HG03159 (cell line): ENCODE measurements around the gene SMIM35.

Experiments
- ATAC-seq: cut with Tn5 transposase; IDR thresholded peaks from one replicate; pipeline ENCODE4 v1.9.1; 2021; ENCODE audit warnings: mild to moderate bottlenecking, moderate library complexity; ENCODE audit not compliant: unreplicated experiment

SMIM35 gene

GRCh38 chr11:118060081-118060661 is 26.6 kb downstream of the SMIM35 start:
- no peak for ATAC-seq

GRCh38 chr11:118059246-118059940 is 27.4 kb downstream of the SMIM35 start:
- ATAC-seq, result no peak

DNA sequence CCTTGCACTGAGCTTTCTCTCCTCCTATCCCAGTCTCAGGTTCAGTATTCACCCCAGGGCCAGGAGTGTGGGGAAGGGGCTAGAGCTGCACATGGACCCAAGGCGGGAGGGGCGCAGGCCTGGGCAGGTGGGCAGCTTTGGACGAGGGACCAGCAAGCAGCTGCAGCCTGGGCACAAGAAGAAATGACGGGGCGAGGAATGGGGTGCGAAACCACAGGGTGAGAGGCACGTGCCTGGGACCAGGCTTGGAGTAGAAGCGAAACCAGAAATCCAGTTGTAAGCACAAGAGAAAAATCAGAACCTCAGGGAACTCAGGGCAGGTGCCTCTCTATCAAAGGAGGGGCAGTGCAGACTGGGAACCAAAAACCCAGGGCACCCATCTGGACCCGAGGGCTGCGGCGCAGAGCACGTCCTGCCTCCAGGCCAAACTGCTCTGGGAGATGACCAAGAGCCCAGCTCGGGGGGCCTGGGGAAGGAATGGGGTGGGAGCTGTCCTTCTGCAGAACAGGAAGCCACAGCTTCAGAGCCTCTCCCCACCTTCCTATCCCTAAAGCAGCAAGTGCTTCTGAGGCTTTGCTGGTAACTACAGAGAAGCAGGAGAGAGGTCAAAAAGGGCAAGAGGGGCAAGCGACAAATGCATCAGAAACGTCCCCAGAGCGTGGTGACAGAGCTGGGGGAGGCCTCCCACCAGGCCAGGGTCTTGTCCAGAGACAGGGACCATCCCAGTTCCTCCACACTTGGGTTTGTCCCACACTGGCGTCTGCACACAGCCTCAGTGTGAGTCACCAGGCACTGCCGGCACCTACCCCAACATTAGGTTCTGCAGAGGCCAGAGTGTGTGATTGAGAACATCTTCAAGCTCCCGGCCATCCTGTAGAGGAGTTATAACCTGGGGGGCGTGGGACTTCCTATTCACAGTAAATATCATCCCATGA is 28.2 kb downstream of the SMIM35 start:
- no peak for ATAC-seq

GRCh38 chr11:118057251-118058145 is 29.3 kb downstream of the SMIM35 start:
- ATAC-seq, result no peak

GRCh38 chr11:118056806-118057205 is 30.0 kb downstream of the SMIM35 start:
- ATAC-seq, result no peak

DNA sequence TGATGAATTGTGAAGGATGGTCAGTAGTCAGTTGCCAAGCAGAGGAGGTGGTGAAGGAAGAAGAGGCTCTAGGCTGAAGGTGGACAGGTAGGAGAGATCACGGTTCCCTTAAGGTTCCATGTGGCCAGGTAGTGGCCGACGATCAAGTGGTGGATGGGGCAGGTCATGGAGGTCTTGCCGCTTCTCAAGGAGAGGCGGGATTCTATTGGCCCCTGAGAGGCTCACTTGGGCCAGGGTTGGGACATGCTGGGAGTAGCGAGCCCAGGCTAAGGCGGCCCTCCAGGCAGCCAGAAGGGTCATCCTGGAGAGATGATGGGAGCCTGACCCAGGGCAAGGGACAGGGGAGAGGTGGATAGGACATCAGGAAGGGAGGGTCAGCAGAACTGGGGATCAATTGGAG is 30.8 kb downstream of the SMIM35 start:
- no peak for ATAC-seq

GRCh38 chr11:118054712-118055640 is 31.8 kb downstream of the SMIM35 start:
- no peak for ATAC-seq

DNA sequence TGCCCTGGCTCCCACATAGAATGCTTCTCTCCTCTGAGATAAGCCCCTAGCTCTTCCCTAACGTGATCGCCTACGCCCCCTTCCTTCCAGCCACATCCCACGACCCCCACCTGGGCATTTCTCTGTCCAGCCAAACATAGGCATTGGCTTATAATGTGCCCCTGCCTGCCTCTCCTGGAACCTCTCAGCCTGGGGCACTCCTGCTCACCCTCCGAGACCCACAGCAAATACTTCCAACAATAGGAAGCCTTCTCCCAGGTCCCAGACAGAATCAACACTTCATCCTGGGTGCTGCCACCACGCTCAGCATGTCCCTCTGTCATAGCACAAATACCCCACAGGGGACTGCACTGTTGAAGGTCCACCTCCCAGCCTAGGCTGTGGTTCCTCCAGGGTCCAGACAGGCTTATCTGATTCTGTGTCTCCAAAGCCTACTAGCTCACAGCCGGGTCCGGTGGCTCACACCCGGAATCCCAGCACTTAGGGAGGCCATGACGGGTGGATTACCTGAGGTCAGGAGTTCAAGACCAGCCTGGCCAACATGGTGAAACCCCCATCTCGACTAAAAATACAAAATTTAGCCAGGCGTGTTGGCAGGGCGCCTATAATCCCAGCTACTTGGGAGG is 34.1 kb downstream of the SMIM35 start:
- no peak for ATAC-seq

DNA sequence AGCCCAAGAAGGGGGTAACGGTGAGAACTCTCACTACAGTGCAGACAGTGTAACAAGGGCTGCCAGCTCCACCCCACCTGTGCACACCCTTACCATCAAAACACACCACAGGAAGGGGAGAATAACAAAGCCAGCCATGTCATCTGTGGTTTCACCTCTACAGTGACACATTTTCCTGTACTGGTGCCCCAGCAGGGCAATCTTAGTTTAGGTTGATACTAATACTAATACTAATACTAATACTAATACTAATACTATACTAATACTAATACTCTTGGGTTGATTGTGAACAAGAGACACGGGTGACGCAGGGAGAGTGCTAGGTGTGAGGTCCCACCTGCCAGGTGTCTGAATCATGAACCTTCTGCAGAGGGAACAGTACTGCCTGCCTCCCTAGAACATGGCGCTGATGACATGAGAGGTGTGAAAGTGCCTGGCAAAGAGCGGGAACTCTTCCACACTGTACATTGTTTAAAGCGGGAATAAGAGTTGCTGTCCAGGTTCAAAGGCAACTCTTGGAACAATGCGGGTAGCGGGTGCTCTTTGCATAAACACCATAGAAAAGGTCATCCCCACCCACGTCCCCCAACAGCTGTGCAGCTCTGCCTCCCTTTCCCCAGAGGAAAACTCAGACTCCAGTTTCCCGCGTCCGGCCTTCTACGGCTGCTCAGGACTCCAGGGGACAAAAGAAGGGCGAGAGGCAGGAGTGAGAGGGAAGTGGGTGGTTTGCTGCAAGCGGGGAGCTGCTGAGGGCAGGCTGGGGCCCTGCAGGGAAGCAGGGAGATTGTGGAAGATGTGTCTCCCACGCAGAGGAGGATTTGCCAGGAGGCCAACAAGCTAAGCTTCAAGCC is 34.9 kb downstream of the SMIM35 start:
- no peak for ATAC-seq

- no peak for ATAC-seq
These were observed 35.6 kb downstream of the SMIM35 start for GRCh38 chr11:118051136-118051610.

DNA sequence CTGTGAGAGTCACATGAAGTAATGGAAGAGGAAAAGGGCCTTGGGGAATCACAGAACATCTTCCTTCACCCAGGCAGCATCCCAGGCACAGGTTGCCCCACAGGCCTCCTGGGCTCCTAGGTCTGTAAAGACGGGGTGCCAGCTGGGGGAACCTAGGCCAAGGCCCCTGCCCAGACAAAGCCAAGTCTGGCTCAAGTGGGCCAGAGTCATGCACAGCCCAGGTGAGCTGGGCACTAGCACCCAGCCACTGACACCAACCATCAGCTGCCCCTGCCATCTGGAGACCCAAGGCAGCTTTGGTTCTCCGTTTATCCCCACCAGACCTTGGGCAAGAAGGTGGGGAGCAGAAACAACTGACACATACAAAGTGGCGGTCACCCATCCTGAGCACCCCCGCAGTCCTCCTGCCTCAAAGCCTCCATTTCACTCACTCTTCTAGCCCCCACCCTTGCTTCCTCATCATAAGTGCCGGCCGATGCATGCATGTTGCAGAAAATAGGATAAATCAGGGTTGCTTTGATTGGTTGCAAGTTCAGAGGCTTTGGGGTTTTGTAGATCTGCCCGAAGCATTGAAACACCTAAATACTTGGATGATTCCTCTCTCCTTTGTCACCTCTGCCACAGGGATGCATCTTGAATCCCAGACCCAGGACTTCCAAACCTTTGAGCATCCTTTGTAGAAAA is 36.4 kb downstream of the SMIM35 start:
- ATAC-seq, result no peak

DNA sequence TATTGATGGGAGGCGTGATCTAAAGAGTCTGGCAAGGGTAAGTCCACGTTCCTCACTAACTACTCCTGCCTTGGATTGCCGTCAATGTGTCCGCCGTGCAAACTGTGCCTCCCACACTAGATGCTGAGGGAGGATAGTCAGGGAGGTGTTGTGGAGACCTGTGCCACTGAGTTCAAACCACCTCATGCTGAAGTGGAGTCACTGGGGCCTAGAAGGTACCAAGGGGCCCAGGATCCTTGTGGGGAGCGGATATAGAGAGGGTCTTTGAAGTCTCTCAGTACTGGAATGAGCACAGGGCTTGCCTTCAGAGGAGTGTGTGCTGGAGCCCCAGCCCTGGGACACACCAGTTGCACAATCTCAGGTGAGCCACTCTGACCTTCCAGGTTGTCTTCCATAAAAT is 37.0 kb downstream of the SMIM35 start:
- ATAC-seq, result no peak

- ATAC-seq, result no peak
These were observed 38.0 kb downstream of the SMIM35 start for GRCh38 chr11:118048472-118049370.

DNA sequence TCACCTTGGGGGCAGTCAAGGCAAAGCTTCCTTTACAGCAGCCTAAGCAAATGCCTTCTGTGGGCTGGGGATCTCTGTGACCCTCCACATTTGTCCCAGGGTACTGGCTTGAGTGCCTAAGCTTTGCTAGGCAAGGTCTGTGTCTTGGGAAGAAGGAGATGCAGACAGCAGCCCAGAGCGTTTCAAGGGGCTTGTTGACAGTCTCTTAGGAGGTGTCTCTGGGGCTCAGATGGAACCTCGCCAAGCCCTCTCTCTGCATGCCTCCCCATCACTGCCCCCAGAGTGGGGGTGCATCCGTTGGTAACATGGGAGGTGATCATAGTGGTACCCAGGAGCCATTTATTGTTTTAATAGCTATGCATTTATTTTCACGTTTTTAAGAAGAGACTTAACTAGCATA is 39.0 kb downstream of the SMIM35 start:
- no peak for ATAC-seq

DNA sequence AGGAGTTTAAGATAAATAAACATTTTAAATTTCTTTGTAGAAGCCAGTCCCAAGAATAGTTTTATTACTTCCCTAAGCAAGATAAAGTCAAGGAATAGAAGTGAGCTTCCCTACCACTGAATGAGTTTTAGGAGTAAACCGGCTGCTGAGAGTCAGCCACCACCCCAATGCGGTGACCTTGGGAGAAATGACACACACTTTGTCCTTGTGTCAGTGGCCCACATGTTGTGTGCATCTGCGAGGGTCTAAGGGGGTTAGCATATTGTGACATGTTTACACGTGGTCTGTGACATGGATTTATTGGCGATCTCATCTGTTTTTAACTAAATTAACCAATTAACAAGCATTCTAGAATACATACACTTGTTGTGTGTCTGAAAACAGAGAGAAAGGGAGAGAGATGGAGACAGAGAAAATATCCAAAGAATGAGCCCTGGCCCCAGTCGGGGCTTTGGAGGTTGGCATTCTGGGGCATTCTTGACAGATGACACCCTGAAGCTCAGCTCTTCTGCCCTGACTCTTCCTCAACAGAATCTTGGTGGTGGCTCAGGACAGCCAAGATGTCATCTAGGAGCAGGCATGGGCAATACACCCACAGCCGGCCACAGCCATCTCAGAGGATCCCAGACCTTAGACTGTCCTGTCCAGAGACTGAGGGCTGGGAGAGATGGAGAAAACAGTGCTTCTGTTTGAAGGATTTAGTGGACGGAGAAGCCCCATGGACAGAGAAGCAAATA is 39.6 kb downstream of the SMIM35 start:
- no peak for ATAC-seq
